Activated CD4-positive, CD25-positive, alpha-beta regulatory T cell treated with anti-CD3 and anti-CD28 coated beads, Interleukin-2, amount 50 U/mL, for 24 hours (primary cell): ENCODE data around the gene TMEM80.

ENCODE experiments used
- ATAC-seq, 2 donors: fragments of 150-1000 bp; cut with Tn5 transposase; one replicate each; pipeline ENCODE4 v1.10.0; 2021; ENCODE audit warnings: mild to moderate bottlenecking in 1 of 2, moderate library complexity in 1 of 2

The TMEM80 gene

DNA sequence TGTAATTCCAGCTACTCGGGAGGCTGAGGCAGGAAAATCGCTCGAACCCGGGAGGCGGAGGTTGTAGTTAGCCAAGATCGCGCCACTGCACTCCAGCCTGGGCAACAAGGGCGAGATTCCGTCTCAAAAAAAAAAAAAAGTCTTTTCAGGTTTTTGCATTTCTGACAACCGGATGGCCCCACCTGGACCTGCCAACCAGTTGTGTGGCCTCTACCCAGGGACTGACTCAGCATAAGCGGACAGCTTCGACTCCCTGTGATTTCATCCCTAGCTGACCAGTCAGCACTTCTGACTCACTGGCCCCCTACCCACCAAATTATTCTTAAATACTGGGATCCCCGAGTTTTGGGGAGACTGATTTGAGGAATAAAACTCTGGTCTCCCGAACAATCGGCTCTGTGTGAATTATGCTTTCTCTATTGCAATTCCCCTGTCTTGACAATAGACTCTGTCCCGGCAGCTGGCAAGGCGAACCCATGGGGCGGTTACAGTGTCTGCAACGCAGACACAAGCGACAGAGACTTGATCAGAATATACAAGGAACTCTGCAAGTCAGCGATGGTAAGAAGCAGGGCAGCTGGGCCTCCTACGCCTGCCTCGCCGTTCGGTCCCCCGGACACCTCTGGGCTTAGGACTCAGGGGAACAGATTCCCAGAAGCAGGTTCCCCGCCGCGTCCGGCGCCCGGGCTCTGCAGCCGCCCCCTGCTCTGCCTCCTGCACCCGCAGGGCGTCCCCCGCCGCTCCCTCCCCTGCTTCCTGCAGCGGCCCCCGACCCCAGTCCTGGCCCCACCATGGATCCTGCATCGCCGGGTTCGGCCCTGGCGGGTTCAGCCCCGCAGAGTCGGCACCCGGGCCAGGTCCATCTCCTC, 50.9 kb downstream of the TMEM80 start:
- peak; percentile 21 to 30 for ATAC-seq

DNA sequence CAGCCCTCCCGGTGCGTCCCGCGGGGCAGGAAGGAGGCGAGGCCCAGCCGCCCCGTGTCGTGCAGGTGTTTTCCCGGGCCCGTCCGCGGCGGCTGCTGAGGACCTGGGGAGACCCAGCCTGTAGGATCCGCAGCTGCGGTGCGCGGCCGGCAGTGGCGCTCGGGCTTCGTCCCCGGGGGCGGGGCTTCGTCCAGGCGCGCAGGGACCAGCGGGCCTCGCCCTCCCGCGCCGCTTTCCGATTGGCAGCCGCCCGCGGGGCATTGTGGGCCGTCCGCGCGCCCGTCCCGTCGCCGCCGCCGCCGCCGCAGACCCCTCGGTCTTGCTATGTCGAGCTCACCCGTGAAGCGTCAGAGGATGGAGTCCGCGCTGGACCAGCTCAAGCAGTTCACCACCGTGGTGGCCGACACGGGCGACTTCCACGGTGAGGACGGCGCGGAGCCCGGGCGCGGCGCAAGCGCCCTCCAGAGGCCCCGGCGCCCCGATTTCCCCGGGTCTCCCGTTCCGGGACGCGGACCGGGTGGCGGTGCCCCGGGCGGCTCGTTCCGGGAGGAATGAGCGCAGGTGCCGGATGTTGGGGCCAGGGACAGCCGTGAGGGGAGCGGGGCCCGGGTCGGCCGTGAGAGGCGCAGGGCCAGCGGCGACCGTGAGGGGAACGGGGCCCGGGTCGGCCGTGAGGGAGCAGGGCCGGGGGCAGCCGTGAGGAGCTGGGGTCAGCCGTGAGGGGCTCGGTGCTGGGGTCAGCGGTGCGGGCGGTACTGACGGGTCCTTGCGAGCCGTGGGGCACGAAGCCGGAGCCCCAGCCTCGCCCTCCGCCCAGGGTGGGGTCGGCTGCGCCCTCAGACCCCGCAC, 51.8 kb downstream of the TMEM80 start, which contains the start of gene TALDO1:
TSS of gene TALDO1 (plus strand) at position 307 of the 849 bp plus-strand sequence. CDS start at position 325, 18 bp downstream.
- peak; percentile 92 for ATAC-seq

DNA sequence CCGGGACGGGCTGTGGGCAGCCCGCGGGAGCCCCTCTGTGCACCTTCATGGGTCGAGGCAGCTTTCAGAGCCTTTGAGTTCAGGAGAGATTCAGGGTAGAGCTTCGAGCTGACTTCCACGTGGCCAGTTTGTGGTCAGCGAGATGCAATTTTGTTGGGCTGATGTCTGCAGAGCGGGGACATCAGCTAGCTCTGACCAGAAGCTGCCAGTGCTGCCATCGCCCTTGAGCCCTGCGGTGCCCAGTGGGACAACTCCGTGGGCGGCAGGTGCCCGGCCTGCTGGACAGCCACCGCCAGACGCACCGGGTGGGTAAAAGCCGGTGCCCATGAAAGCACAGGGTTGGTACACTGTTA, 52.4 kb downstream of the TMEM80 start:
- ATAC-seq, result no peak

DNA sequence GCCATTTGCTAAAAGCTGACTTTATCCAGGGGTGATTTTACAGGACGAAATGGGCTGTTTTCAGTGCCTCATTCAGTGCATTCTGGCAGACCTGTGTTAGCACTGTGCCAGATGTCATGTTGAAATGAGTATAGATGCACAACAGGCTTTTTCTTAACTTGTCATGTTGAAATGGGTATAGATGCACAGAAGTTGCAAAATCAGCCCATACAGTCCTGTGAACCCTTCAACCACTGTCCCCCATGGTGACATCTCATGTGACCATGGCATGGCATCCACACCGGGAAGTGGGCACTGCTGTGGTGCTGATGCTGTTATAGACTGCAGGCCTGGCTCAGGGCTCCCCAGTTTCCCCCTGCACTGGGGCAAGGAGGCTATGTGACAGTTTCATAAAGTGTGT, 54.1 kb downstream of the TMEM80 start:
- ATAC-seq, result no peak
